Spleen (tissue), 11 donors: ENCODE measurements around the gene RPL29. TPM values are rescaled to one million over a fixed set of nuclear protein-coding genes. Genes with fewer than 3 reads are reported as not detected.

Experiments used
- DNase-seq: peaks from one replicate; pipeline ENCODE4 v3.0.0-alpha.2; 2020
- H3K27ac ChIP-seq, 8 donors: fragments of 200-600 bp; sonication (generic) in 7 of 8; 1 replicate in 4 of 8; 2 replicates in 4 of 8; pipeline versions ENCODE4 v1.5.0 to v1.8.0; 2016 to 2021; ENCODE audit warnings: inconsistent platforms in 4 of 8, mild to moderate bottlenecking in 4 of 8, moderate library complexity in 1 of 8
- H3K27me3 ChIP-seq, 7 donors: fragments of 200-600 bp; sonication (generic) in 6 of 7; replicated peaks in 1 of 7; 1 replicate in 4 of 7; 2 replicates in 3 of 7; pipeline versions ENCODE4 v1.5.0 to v1.8.0; 2016 to 2021; ENCODE audit warnings: inconsistent platforms in 3 of 7, mild to moderate bottlenecking in 1 of 7
- H3K36me3 ChIP-seq, 6 donors: fragments of 200-600 bp; sonication (generic) in 5 of 6; 1 replicate in 4 of 6; 2 replicates in 2 of 6; pipeline versions ENCODE4 v1.5.0 to v1.8.0; 2016 to 2021; ENCODE audit warnings: inconsistent platforms in 2 of 6
- H3K4me1 ChIP-seq, 6 donors: fragments of 200-600 bp; sonication (generic) in 5 of 6; 1 replicate in 3 of 6; 2 replicates in 3 of 6; pipeline versions ENCODE4 v1.5.0 to v1.8.0; 2016 to 2021; ENCODE audit warnings: inconsistent platforms in 3 of 6
- H3K4me3 ChIP-seq, 8 donors: fragments of 200-600 bp; sonication (generic) in 7 of 8; 1 replicate in 4 of 8; 2 replicates in 4 of 8; pipeline versions ENCODE4 v1.5.0 to v1.8.0; 2016 to 2021; ENCODE audit warnings: inconsistent platforms in 4 of 8, mild to moderate bottlenecking in 4 of 8, moderate library complexity in 2 of 8
- H3K9me3 ChIP-seq, 8 donors: fragments of 200-600 bp; sonication (generic) in 7 of 8; 1 replicate in 4 of 8; 2 replicates in 4 of 8; pipeline versions ENCODE4 v1.5.0 to v1.8.0; 2016 to 2021; ENCODE audit warnings: inconsistent platforms in 4 of 8
- CTCF ChIP-seq, 11 experiments: fragments of 200-600 bp in 7 of 11; fragments of 450-650 bp in 4 of 11; sonication (generic) in 4 of 11; IDR thresholded peaks in 8 of 11; conservative IDR thresholded peaks in 3 of 11; 1 replicate in 7 of 11; 2 replicates in 4 of 11; pipeline versions ENCODE4 v1.4.0 to v1.8.0; 2016 to 2021; ENCODE audit warnings: antibody characterized with exemption in 11 of 11, inconsistent platforms in 4 of 11, mild to moderate bottlenecking in 1 of 11
- POLR2A ChIP-seq, 3 donors: fragments of 450-650 bp; IDR thresholded peaks; one replicate each; pipeline ENCODE4 v1.5.1; 2017; ENCODE audit warnings: antibody characterized with exemption in 3 of 3, mild to moderate bottlenecking in 1 of 3
- POLR2AphosphoS5 ChIP-seq, 3 donors: sonication (generic); formaldehyde crosslinking; IDR thresholded peaks; one replicate each; pipeline ENCODE4 v1.5.1; 2017; ENCODE audit warnings: antibody characterized with exemption in 3 of 3
- WGBS, 5 donors: extraction: QIAGEN DNeasy Blood & Tissue Kit in 3 of 5; methylation state at CpG; one replicate each; pipeline versions ENCODE4 v1.1.5 to v1.1.7; 2013 to 2018; 5-methylcytosine and 5-hydroxymethylcytosine counted together
- intact Hi-C: fragments of 100-400 bp; cut with DNase I; formaldehyde crosslinking; loops from one replicate; pipeline ENCODE4 v1.15.0; 2023; ENCODE audit warnings: low total_unique reads
- polyA plus RNA-seq, 3 donors: library from polyadenylated mRNA; stranded (reverse); fragments of 200-250 nt; gene quantifications; one replicate each; pipeline ENCODE4 v1.2.1, GENCODE V29; 2013
- total RNA-seq, 7 donors: library from RNA; depleted of rRNA in 3 of 7; stranded (reverse); fragments of >200 nt in 3 of 7; fragmentation: NEBNext Ultra II Directional in 4 of 7; extraction: Animal tissue kit (Norgen Biotek cat#: 25700) in 4 of 7; gene quantifications; one replicate each; pipeline versions ENCODE4 v1.1.0 to v1.2.1, GENCODE V29; 2016 to 2021
- donor health status: healthy with polysubstance abuse.
- donor health status: DM: no; HTN: no; CAD: no; lungs with moderate emphysema.
- donor health status: DM: no; HTN: no; CAD: no.
- donor health status: Bipolar disorder and iron deficiency.
- donor health status: healthy.
- donor health status: DM: no; HTN: no; CAD: no.
- donor health status: DM: yes; HTN: yes; CAD: no.

RPL29 gene
- total and polyA plus RNA-seq, 10 donors, result 684 to 4,302 (median 1,095) TPM

- 91 to 95% (median 95%) methylated on average over 14 to 18 of the region's 18 CpGs for WGBS, 5 donors
- peaks cover 0 to 21% (median 7%) of the 10 kb centered on the region in 7 donors for H3K27me3 ChIP-seq
These were observed 34.7 kb downstream of the RPL29 start for GRCh38 chr3:51961011-51961410.

GRCh38 chr3:51960386-51960785, 35.3 kb downstream of the RPL29 start:
- DNase-seq, result no peak
- 83 to 96% (median 92%) methylated on average over 8 to 10 of the region's 10 CpGs for WGBS, 5 donors
- no peaks in the 10 kb centered on the region for H3K9me3 ChIP-seq
- H3K27ac ChIP-seq, result no peak overlapping the region
- peaks cover 0 to 34% (median 0%) of the 10 kb centered on the region in 6 donors for H3K36me3 ChIP-seq
- no peak for TF ChIP-seq CTCF (IDR thresholded peaks at IDR 0.05 in 8 of 11, conservative IDR thresholded peaks at IDR 0.05 in 3 of 11)
- no peak for TF ChIP-seq POLR2AphosphoS5 (IDR thresholded peaks at IDR 0.05)
- TF ChIP-seq POLR2A (IDR thresholded peaks at IDR 0.05), result no peak
- peaks cover 0 to 27% (median 12%) of the 10 kb centered on the region in 7 donors for H3K27me3 ChIP-seq
- H3K4me3 ChIP-seq, result no peak overlapping the region
- intact Hi-C loops, result no loop called here
- H3K4me1 ChIP-seq, result peaks cover 6 to 55% (median 25%) of the 10 kb centered on the region in 6 donors

More at GRCh38 chr3:51961011-51961410, 34.7 kb downstream of the RPL29 start:
- no peak overlapping the region for H3K27ac ChIP-seq
- H3K36me3 ChIP-seq, result peaks cover 0 to 34% (median 0%) of the 10 kb centered on the region in 6 donors
- H3K4me3 ChIP-seq, result no peak overlapping the region
- no peaks in the 10 kb centered on the region for H3K9me3 ChIP-seq
- peaks cover 6 to 52% (median 22%) of the 10 kb centered on the region in 6 donors for H3K4me1 ChIP-seq
- TF ChIP-seq POLR2A (IDR thresholded peaks at IDR 0.05) (no peak), POLR2AphosphoS5 (IDR thresholded peaks at IDR 0.05) (no peak), CTCF (IDR thresholded peaks at IDR 0.05 in 8 of 11, conservative IDR thresholded peaks at IDR 0.05 in 3 of 11) (no peak)
- intact Hi-C loops, result no loop called here
- DNase-seq, result no peak

DNA sequence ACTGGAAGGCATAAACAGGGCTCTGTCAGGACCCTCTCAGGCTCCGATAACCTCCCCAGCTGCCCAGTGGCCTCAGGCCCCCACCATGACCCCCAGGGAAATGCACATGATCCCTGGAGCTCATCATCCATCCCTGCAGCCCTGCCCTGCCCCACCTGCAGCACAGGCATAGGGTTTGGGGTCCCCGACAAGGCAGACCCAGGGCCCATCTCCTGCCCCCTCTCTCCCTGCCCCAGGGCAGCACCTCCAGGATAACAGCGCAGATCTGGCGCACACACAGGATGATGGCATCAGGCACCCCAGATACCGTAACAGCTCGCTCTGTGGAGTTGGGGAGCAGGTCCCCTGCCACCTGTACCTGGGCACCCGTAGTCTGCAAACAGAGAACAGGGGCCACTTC, 36.0 kb downstream of the RPL29 start:
- H3K4me1 ChIP-seq, result peaks cover 6 to 56% (median 27%) of the 10 kb centered on the region in 6 donors
- 96 to 100% (median 97%) methylated on average over 1 to 7 of the region's 7 CpGs for WGBS, 5 donors
- peaks cover 0 to 35% (median 15%) of the 10 kb centered on the region in 7 donors for H3K27me3 ChIP-seq

More for the DNA sequence above, 36.0 kb downstream of the RPL29 start:
- Histone ChIP-seq H3K27ac (no peak overlapping the region), H3K4me3 (no peak overlapping the region), H3K9me3 (no peaks in the 10 kb centered on the region), H3K36me3 (peaks cover 0 to 34% (median 0%) of the 10 kb centered on the region in 6 donors)
- DNase-seq, result no peak
- intact Hi-C loops, result no loop called here
- no peak for TF ChIP-seq POLR2AphosphoS5 (IDR thresholded peaks at IDR 0.05)
- no peak for TF ChIP-seq CTCF (IDR thresholded peaks at IDR 0.05 in 8 of 11, conservative IDR thresholded peaks at IDR 0.05 in 3 of 11)
- no peak for TF ChIP-seq POLR2A (IDR thresholded peaks at IDR 0.05)
